Measurements from ENCODE around the gene SORBS1. TPM values are rescaled to one million over a fixed set of nuclear protein-coding genes. Genes with fewer than 3 reads are reported as not detected.

Gene SORBS1
- total RNA-seq, 6 experiments from 2014 or later: 56.4 to 97.9 (median 76.5) TPM

DNA sequence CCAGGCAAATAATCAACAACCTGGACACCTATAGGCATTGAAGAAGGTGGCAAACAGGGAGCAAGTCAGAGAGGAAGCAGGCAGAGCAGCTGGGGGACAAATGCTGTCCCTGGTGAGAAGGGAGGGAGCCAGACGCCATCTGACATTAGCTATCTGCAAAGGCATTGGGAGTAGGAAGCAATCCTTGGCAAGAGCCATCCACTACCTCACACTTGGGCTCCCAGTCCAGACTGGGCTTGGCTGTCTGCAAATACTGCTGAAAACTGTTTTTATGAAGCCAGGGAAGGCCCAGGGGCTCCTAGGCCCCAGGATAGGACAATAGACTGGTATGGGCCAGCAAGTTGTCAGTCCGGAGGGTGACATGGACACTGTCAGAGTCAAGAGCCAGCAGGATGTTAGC lies 132.5 kb downstream of the SORBS1 start:
- ATAC-seq: no peak
- Histone ChIP-seq H3K4me3 (no peak overlapping the region), H3K27me3 (no peaks in the 10 kb centered on the region), H3K9me3 (no peaks in the 10 kb centered on the region), H3K27ac (no peak overlapping the region), H3K36me3 (peaks cover 0 to 44% (median 16%) of the 10 kb centered on the region in 4 donors), H3K4me1 (peaks cover 0 to 18% (median 2%) of the 10 kb centered on the region in 4 donors)
- 100% methylated on average over 1 of the region's 2 CpGs for WGBS (ENCODE audit: insufficient coverage, low coverage, low lambda C conversion rate, missing lambda C conversion rate)
- DNase-seq: no peak
- TF ChIP-seq POLR2A (IDR thresholded peaks at IDR 0.05): no peak
- TF ChIP-seq, protein P1, sequence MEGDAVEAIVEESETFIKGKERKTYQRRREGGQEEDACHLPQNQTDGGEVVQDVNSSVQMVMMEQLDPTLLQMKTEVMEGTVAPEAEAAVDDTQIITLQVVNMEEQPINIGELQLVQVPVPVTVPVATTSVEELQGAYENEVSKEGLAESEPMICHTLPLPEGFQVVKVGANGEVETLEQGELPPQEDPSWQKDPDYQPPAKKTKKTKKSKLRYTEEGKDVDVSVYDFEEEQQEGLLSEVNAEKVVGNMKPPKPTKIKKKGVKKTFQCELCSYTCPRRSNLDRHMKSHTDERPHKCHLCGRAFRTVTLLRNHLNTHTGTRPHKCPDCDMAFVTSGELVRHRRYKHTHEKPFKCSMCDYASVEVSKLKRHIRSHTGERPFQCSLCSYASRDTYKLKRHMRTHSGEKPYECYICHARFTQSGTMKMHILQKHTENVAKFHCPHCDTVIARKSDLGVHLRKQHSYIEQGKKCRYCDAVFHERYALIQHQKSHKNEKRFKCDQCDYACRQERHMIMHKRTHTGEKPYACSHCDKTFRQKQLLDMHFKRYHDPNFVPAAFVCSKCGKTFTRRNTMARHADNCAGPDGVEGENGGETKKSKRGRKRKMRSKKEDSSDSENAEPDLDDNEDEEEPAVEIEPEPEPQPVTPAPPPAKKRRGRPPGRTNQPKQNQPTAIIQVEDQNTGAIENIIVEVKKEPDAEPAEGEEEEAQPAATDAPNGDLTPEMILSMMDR (IDR thresholded peaks at IDR 0.05): no peak
- intact Hi-C loops (cut with DNase I): loop anchor here (5.0 to 10.0 kb wide), 2 partner anchors 146 to 174 kb away; no protein-coding TSS in a partner anchor

DNA sequence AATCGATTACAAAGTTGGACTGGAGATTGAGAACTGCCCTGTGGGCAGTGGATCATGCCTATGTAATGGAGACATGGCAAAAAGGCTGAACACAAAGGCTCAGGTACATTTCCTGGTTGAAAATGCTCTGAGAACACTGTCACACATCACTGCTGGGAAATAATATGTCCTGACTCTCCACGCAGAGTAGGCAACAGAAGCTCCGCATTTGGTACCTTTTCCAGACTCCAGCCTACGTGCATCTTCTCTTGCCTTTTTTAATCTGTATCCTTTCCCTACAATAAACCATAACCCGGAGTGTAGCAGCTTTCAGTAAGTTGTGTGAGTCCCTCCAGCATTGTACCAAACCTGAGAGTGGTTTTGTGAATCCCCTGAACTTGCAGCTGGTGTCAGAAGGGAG lies 134.7 kb downstream of the SORBS1 start:
- no peak overlapping the region for H3K27ac ChIP-seq
- DNase-seq: no peak
- WGBS (ENCODE audit: insufficient coverage, low coverage, low lambda C conversion rate, missing lambda C conversion rate): 71% methylated on average over 5 of the region's 5 CpGs
- peaks cover 2 to 47% (median 20%) of the 10 kb centered on the region in 4 donors for H3K36me3 ChIP-seq
- ATAC-seq: no peak
- peaks cover 0 to 16% (median 2%) of the 10 kb centered on the region in 4 donors for H3K4me1 ChIP-seq
- no peaks in the 10 kb centered on the region for H3K9me3 ChIP-seq
- no peak overlapping the region for H3K4me3 ChIP-seq
- intact Hi-C loops (cut with DNase I): loop anchor here (5.0 to 10.0 kb wide), 2 partner anchors 148 to 176 kb away; no protein-coding TSS in a partner anchor
- no peaks in the 10 kb centered on the region for H3K27me3 ChIP-seq
- TF ChIP-seq, protein P1 (IDR thresholded peaks at IDR 0.05): no peak
- TF ChIP-seq POLR2A (IDR thresholded peaks at IDR 0.05): no peak

DNA sequence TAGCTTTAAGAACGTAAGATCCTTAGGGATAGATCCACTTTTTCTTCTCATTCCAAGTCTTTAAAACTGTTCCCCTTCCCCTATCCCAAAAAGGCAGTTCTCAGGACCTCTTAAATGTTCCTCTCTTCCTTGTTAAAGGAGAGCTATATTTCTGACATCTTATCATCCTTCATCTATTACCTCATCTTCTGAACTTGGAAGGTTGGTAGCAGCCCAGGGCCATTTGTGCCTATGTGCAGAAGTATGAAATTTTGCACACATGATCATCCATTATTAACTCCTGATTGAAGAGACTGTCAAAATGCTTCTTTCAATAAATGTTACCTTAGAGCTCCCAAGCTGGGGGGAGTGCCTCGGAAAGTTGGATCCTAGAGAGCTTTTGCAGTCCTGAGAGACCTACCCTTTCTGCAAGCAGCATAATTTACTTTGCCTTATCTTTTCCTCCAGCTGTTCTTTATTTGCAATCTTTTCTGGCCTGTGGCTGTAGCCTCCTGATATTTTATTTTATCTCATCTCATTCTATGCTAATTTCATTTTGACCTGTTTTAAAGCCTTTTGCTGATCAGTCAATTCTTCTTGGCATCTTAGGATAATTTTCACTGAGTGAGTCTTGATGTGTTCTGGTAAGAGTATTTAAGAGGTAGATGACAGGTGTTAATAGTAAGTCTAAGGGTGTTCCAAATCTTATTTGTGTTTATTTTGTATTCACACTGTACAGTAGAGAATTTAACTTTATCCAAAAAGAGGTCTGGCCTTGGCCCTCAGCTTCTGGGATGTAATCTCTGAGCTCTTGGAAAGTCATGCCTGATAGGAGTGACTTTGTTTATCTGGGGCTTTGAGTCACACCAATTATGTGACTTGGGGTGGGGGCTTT lies 135.3 kb downstream of the SORBS1 start:
- no peaks in the 10 kb centered on the region for H3K27me3 ChIP-seq
- no peak for ATAC-seq

DNA sequence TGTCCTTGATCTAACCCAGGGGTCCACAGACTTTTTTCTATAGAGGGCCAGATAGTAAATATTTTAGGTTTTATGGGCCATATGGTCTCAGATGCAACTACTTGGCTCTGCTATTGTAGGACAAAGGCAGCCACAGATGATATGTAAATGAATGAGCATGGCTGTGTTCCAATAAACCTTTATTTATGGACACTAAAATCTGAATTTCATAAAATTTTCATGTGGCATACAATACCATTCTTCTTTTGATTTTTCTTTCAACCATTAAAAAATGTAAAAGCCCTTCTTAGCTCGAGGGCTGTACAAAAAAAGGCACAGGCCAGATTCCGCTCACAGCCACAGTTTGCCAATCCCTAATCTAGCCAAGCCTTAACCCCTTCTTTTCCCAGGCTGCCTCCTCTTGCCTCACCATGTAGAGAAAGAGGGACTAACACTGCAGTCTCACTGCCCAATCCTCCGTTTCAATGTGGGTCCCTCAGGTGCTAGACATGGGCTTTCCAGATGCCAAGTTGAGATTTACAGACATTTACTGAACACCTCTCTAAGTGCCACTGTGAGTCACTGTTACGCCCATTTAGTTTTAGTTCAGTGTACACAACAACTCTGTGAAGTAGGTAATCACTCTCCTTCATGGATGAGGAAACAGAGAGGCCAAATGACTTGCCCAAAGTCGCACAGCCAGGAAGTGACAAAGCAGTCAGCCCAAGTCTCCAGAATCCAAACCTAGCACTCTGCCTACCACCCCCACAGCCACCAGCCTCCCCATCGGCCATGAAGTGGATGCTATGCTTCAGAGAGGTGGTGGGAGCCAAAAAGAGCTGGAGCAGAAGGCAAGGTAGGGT lies 137.8 kb downstream of the SORBS1 start:
- intact Hi-C loops (cut with DNase I): loop anchor here in 1 of 2 donors (10.0 kb wide), 1 partner anchor 151 kb away; no protein-coding TSS in a partner anchor
- TF ChIP-seq POLR2A (IDR thresholded peaks at IDR 0.05): no peak
- Histone ChIP-seq H3K4me1 (no peaks in the 10 kb centered on the region), H3K9me3 (no peaks in the 10 kb centered on the region), H3K27ac (no peak overlapping the region), H3K4me3 (no peak overlapping the region), H3K36me3 (peaks cover 0 to 54% (median 26%) of the 10 kb centered on the region in 4 donors), H3K27me3 (no peaks in the 10 kb centered on the region)
- DNase-seq (no peak), ATAC-seq (no peak)
- 67% methylated on average over 6 of the region's 6 CpGs for WGBS (ENCODE audit: insufficient coverage, low coverage, low lambda C conversion rate, missing lambda C conversion rate)

More for the DNA sequence above, 135.3 kb downstream of the SORBS1 start:
- Histone ChIP-seq H3K9me3 (no peaks in the 10 kb centered on the region), H3K4me3 (no peak overlapping the region), H3K27ac (no peak overlapping the region), H3K4me1 (peaks cover 0 to 16% (median 2%) of the 10 kb centered on the region in 4 donors), H3K36me3 (peaks cover 0 to 52% (median 24%) of the 10 kb centered on the region in 4 donors)
- TF ChIP-seq, protein P1 (IDR thresholded peaks at IDR 0.05): no peak
- no peak for TF ChIP-seq POLR2A (IDR thresholded peaks at IDR 0.05)
- WGBS (ENCODE audit: insufficient coverage, low coverage, low lambda C conversion rate, missing lambda C conversion rate): 44% methylated on average over 2 of the region's 2 CpGs
- intact Hi-C loops (cut with DNase I): loop anchor here (5.0 to 10.0 kb wide), 2 partner anchors 149 to 176 kb away; no protein-coding TSS in a partner anchor
- DNase-seq: no peak
